Vagina (tissue), 2 donors: Measurements from ENCODE around the gene FZD2. TPM values are rescaled to one million over a fixed set of nuclear protein-coding genes. Genes with fewer than 3 reads are reported as not detected.

ENCODE experiments used
- DNase-seq, 2 donors: peaks; one replicate each; pipeline ENCODE4 v3.0.0-alpha.2; 2017; ENCODE audit errors: extremely low spot score in 2 of 2
- H3K27ac ChIP-seq: fragments of 200-600 bp; sonication (generic); one replicate; pipeline ENCODE4 v1.5.1; 2019
- H3K27me3 ChIP-seq: fragments of 200-600 bp; sonication (generic); one replicate; pipeline ENCODE4 v1.5.1; 2019
- H3K36me3 ChIP-seq, 2 donors: fragments of 200-600 bp; sonication (generic); one replicate each; pipeline ENCODE4 v1.5.1; 2017 to 2019
- H3K4me1 ChIP-seq: fragments of 200-600 bp; sonication (generic); one replicate; pipeline ENCODE4 v1.5.1; 2019
- H3K4me3 ChIP-seq, 2 donors: fragments of 200-600 bp; sonication (generic); 1 replicate in 1 of 2; 2 replicates in 1 of 2; pipeline ENCODE4 v1.5.1; 2016 to 2019
- H3K9me3 ChIP-seq: fragments of 200-600 bp; sonication (generic); one replicate; pipeline ENCODE4 v1.5.1; 2019
- POLR2AphosphoS5 ChIP-seq, 2 donors: sonication (generic); formaldehyde crosslinking; IDR thresholded peaks; one replicate each; pipeline ENCODE4 v1.9.0; 2017; ENCODE audit warnings: antibody characterized with exemption in 2 of 2, mild to moderate bottlenecking in 2 of 2, low read depth in 1 of 2; ENCODE audit not compliant: insufficient read depth in 1 of 2
- intact Hi-C: fragments of 100-400 bp; cut with DNase I; formaldehyde crosslinking; loops from one replicate; pipeline ENCODE4 v1.15.1; 2023
- total RNA-seq: library from RNA; depleted of rRNA; stranded (reverse); fragments of >200 nt; gene quantifications from one replicate; pipeline ENCODE4 v1.2.3, GENCODE V29; 2016

FZD2 gene
- total RNA-seq, 1 donor from 2014 or later, result 7.6 TPM

DNA sequence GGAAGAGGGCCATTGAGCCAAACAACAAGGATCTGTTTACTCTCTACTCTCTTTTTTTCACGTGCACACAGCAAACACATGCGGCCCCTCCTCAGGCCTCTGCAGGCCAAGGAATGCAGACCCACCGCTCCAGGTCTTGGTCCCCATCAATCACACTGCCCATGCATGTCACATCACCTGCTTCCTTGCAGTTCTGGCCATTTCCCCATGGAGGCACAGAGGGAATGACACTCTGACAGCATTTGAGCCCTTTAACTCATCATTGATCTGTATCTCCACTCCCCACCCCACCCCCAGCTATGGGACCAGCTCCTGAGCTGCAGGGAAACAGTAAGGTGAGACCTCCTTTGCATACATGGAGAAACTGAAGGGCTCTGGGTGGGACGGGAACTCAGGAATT, 53.0 kb downstream of the FZD2 start:
- Histone ChIP-seq H3K27me3 (no peaks in the 10 kb centered on the region), H3K36me3 (no peaks in the 10 kb centered on the region), H3K4me1 (peaks cover 12% of the 10 kb centered on the region), H3K4me3 (no peak overlapping the region), H3K9me3 (no peaks in the 10 kb centered on the region), H3K27ac (no peak overlapping the region)
- TF ChIP-seq POLR2AphosphoS5 (IDR thresholded peaks at IDR 0.05; ENCODE audit: insufficient read depth in 1 of 2, low read depth in 1 of 2), result no peak
- intact Hi-C loops, result no loop called here
- DNase-seq, result no peak

Other genes with a start within 250 kb of the FZD2 start
- 2.0 TPM for gene RUNDC3A, start 248.9 kb upstream of the FZD2 start, total RNA-seq
- gene SLC25A39, start 232.7 kb upstream of the FZD2 start, total RNA-seq, result 93.1 TPM
- gene GRN, start 212.2 kb upstream of the FZD2 start, total RNA-seq, result 268 TPM
- gene FAM171A2, start 193.6 kb upstream of the FZD2 start, total RNA-seq, result 4.2 TPM
- gene ITGA2B, start 167.8 kb upstream of the FZD2 start, total RNA-seq, result 2.0 TPM
- 39.0 TPM for gene GPATCH8, start 54.1 kb upstream of the FZD2 start, total RNA-seq
- gene MEIOC, start 99.0 kb downstream of the FZD2 start, total RNA-seq, result not detected
- gene CCDC43, start 132.3 kb downstream of the FZD2 start, total RNA-seq, result 15.5 TPM
- gene DBF4B, start 151.2 kb downstream of the FZD2 start, total RNA-seq, result 4.7 TPM
- 3.7 TPM for gene ADAM11, start 201.5 kb downstream of the FZD2 start, total RNA-seq